Measurements from ENCODE around the gene ENO1.
"Not testable (repeated sequence)": the region's sequence is repeated elsewhere in the genome, so short reads cannot be mapped to it uniquely, and the experiment has no call there.

Gene ENO1

GRCh38 chr1:8892026-8892425 is 13.5 kb upstream of the ENO1 start:
- DNase-seq: no peak

DNA sequence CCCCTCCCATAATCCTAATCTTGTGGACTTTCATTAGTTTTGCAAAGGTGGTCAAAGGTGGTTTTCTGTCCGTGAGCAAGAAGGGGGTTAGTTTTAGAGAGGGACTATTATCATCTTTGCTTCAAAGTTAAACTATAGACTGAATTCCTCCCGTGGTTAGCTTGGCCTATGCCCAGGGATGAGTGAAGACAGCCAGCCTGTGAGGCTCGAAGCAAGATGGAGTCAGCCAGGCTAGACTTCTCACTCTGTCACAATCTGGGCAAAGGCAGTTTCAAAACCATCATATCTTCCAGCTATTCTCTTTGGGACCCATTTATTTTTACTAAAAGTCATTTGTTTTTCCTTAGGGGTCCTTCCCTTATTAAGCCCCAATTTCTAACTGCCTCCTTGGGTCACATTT is 12.9 kb upstream of the ENO1 start:
- DNase-seq: no peak

DNA sequence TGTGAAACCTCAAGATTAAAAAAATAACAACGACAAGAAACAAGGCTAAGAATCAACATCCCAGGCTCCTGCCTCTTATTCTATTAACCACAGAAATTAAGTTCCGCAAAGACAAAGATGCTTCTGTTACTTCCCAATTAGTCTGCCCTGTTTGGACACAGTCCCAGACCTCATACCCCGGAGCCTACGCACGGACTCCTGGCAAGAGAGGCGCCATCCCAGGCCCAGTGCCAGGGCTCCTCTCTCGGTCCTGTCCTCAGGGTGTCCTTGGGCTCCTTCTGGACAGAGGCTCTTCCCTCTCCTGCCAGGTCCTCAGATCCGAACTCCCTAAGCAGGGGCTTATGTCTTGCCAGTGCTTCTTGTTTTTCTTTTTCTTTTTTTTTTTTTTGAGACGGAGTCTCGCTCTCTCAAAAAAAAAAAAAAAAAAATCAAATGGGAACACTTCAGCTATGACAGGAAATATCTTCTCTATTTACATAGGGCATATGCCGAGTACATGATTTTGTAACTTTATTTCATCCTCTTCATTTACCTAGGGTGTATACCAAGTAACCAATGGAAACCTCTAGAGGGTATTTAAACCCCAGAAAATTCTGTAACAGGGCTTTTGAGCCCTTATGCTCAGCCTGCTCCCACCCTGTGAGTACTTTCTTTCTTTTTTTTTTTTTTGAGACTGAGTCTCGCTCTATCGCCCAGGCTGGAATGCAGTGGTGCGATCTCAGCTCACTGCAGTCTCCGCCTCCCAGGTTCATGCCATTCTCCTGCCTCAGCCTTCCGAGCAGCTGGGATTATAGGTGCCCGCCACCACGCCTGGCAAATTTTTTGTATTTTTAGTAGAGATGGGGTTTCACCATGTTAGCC is 11.7 kb upstream of the ENO1 start:
- peak; percentile 66 for DNase-seq

DNA sequence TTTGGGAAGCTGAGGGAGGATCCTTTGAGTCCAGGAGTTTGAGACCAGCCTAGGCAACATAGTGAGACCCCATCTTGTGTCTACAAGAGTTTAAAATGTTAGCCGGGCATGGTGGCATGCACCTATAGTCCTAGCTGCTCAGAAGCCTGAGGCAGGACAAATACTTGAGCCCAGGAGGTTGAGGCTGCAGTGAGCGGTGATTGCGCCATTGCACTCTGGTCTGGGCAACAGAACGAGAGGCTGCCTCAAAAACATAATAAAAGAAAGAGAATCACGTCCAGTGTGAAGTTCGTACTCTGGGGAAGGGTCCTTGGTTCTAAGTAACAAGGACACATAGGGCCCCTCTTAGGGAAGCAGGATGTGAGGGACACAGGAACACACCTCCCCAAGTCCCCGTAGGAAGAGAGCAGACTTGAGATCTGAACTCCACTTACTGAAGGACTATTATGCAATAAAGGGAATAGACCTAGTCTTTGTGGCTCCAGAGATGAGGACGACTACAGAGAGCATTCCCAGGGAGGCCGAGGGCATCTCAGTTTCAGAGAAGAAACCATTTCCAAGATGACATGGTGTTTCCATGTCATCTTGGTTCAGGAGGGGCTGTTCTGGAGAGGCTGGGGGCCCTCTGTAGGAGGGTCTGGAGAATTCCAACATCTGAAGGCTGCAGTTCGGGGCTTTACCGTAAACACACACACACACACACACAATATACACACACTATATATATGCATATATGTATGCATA is 10.8 kb upstream of the ENO1 start:
- DNase-seq: no peak

GRCh38 chr1:8886589-8886988 is 8.1 kb upstream of the ENO1 start:
- no peak for DNase-seq

DNA sequence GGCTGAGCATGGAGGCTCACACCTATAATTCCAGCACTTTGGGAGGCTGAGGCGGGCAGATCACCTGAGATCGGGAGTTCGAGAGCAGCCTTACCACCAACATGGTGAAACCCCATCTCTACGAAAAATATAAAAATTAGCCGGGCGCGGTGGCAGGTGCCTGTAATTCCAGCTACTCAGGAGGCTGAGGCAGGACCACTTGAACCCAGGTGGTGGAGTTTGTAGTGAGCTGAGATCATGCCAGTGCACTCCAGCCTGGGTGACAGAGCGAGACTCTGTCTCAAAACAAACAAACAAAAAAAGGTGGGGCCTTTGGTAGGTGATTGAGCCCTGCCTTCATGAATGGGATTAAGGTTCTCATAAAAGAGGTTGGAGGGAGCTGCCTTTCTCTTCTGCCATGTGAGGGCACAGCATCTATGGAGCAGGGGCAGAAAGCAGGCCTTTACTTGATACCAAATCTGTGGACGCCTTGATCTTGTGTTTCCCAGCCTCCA is 7.6 kb upstream of the ENO1 start:
- DNase-seq: peak; percentile 73

GRCh38 chr1:8884105-8884504 is 5.6 kb upstream of the ENO1 start:
- not testable (repeated sequence) for DNase-seq

- no peak for DNase-seq
Measured at GRCh38 chr1:8883491-8883890, 5.0 kb upstream of the ENO1 start.

GRCh38 chr1:8879922-8880676 is 1.6 kb upstream of the ENO1 start:
- peak; percentile 74 for DNase-seq

GRCh38 chr1:8879464-8879921 is 1.0 kb upstream of the ENO1 start:
- no peak for DNase-seq

DNA sequence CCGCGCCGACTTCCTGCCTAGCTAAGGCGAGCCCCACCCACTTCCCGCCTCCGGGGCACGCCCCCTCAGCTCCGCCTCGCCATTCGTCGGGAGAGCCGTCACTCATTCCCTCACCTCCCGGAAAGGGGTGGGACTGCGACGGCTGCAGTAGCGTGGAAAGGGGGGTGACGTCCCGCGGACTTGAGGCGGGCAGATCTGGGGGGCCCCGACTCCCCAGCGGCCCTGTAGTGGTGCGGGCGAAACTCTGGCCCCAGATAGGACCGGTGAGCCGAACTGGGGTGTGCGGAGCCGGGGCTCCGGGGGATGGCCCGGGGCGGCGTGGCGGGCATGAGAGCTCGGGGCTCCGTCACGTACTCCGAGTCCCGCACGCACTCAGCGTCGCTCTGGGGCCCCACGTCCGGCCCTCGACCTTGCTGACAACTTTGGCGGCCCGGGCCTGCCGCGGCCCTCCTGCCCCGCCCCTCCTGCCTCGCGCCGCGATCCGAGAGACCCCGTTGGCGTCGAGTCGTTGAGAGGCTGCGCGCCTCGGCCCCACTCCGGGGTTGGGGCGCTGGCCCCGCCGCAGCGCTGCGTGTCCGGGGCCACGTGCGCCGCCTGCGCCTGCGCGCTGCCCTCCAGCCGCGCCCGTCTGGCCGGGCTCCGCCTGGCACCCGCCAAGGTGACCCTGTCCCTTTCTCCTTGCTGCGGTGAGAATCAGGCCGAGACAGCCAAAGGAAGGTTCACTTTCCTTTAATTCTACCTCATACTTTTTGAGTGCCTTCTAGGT is 395 bp upstream of the ENO1 start:
- peak; percentile 98 for DNase-seq

DNA sequence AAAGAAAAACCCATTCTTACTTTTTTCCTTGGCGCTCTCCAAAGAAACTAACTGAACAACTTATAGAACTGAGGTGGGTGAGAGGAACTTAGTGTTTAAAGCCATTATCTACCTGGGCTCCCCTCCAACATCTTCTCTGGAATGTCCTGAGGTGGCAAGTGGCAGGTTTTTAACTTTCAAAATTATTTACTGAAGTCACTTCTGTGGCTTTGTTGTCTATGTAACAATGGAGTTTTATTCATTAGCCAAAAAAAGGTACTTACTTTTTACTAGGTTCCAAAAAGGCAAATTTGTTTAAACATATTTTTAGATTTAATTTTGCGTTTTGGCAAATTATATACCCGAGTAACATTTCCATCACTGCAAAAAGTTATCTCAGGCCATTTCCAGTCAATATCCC is 2.4 kb downstream of the ENO1 start:
- no peak for DNase-seq

GRCh38 chr1:8875216-8875861 is 3.1 kb downstream of the ENO1 start:
- DNase-seq: peak; percentile 58

DNA sequence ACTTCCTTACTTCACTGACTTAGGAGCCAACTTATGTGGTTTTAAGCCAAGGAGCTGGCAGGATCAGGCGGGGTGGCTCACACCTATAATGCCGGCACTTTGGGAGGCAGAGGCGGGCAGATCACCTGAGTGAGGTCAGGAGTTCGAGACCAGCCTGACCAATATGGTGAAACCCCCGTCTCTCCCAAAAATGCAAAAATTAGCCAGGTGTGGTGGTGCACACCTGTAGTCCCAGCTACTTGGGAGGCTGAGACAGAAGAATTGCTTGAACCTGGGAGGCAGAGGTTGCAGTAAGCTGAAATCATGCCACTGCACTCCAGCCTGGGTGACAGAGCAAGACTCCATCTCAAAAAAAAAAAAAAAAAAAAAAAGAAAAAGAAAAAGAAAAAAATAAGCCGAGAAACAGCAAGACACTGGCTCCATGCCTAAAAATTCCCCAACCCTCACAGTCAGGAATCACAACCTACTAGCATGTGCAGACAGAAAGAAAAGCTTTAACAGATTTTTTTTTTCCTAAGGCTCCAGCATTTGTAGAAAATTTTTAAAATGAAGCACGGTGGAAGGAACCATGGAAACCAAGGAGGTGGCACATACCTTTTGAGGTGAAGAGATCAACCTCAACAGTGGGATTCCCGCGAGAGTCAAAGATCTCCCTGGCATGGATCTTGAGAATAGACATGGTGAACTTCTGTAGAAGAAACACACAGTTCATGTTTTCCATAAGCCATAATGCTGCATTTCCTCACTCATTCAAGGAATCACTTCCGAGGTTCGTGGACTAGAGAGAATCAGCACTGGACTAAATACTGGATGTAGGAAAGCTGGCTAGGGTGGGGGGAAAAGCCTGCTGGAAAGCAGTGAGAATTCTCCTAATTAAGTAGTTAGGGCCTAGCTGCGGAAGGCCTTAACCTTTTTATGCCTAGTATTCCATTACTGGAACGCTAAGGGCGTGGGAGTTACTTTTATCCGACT is 4.0 kb downstream of the ENO1 start:
- no peak for DNase-seq

DNA sequence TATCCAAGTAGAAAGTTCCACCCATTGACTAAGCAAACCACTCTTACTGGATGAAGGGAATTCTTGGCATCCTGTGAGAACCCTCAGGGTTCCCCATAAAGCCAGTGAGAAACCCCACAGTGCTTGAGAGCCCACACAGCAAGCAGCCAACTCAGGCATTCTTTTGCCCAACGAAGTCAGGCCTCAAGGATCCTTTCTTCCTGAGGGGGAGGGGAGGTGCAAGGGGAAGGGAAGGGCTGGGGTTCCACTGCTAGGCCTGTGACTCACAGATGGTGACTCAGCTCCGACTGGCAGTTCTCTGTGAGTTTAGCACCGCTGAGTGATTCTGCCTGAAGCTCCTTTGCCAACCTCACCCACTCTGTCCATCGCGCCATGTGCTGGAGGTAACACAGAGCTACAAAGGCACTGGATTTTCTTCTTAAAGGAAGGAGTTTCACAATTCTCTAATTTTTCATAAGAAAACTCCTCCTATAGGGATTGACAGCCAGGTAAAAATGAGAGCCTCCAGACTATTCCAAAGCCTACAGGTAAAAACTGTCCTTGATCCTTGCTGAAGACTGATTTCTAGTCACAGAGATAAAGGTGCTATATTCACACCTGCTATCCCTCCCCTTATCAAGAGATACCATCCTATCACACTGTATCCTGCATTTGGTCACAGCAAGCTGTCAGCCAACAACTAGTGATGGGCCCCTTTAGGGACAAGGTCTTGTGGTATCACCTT is 4.8 kb downstream of the ENO1 start:
- DNase-seq: peak; percentile 94

DNA sequence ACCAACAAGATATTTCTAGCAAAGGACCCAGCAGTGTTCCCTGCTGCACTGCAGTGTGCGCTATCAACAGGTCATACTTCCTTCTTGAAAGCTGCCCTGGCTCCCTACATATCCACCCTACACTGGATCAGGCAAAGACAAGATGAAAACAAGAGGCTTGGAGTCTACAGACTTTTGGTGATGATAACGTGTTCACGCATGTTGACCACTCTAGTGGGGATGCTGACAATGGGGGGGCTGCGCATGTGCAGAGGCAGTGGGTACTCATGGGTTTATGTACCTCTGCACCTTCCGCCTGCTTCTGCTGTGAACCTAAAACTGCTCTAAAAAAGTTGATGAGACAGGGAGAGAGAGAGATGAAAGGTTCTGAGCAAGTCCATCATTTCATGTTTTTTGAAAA is 5.5 kb downstream of the ENO1 start:
- DNase-seq: no peak

GRCh38 chr1:8871965-8872399 is 6.5 kb downstream of the ENO1 start:
- DNase-seq: no peak

GRCh38 chr1:8871539-8871935 is 6.9 kb downstream of the ENO1 start:
- DNase-seq: peak; percentile 57

GRCh38 chr1:8870616-8871538 is 7.6 kb downstream of the ENO1 start:
- DNase-seq: peak; percentile 43

Data from DMS53 (cell line).